ENCODE data around the gene PRKAG2.

PRKAG2 gene

GRCh38 chr7:151861881-151862280 is 15.0 kb downstream of the PRKAG2 start:
- Histone ChIP-seq H2BK15ac (ENCODE audit: low read length) (no peak overlapping the region), H2AFZ (ENCODE audit: low read length) (no peak overlapping the region), H3K9me3 (replicated peaks in 1 of 2; ENCODE audit: control insufficient read depth in 2 of 2, insufficient read depth in 1 of 2, low read depth in 1 of 2, low read length in 2 of 2) (no peaks in the 10 kb centered on the region), H3K4me1 (ENCODE audit: control insufficient read depth in 2 of 2, insufficient read depth in 1 of 2, low read depth in 1 of 2, low read length in 2 of 2) (no peaks in the 10 kb centered on the region), H3K27me3 (ENCODE audit: control insufficient read depth in 3 of 3, insufficient read depth in 3 of 3, low read depth in 1 of 3, low read length in 3 of 3) (peaks cover 0 to 26% (median 0%) of the 10 kb centered on the region in 3 experiments), H2BK12ac (ENCODE audit: low read length) (no peak overlapping the region), H3K4ac (ENCODE audit: low read length) (no peak overlapping the region), H2BK5ac (ENCODE audit: low read length) (no peak overlapping the region), H3K18ac (ENCODE audit: low read length) (no peak overlapping the region), H2AK5ac (ENCODE audit: low read depth, low read length) (peak overlapping the region; percentile 40), H3K27ac (replicated peaks; ENCODE audit: low read length) (no peak overlapping the region), H3K4me3 (ENCODE audit: low read length in 2 of 2) (no peak overlapping the region), H3K4me2 (ENCODE audit: insufficient read depth, low read length, poor library complexity, severe bottlenecking) (no peak overlapping the region), H4K8ac (ENCODE audit: low read depth, low read length) (no peak overlapping the region), H2BK120ac (ENCODE audit: low read depth, low read length) (no peak overlapping the region), H3K9ac (ENCODE audit: low read depth, low read length, poor library complexity) (no peak overlapping the region), H4K91ac (ENCODE audit: low read depth, low read length, poor library complexity) (no peak overlapping the region), H3K79me1 (ENCODE audit: low read depth, low read length) (no peaks in the 10 kb centered on the region), H3K14ac (ENCODE audit: low read length) (no peak overlapping the region), H3K23ac (ENCODE audit: low read depth, low read length, poor library complexity) (no peak overlapping the region), H3K36me3 (replicated peaks in 1 of 2; ENCODE audit: control insufficient read depth in 2 of 2, insufficient read depth in 2 of 2, low read length in 2 of 2) (no peaks in the 10 kb centered on the region)
- no peak for DNase-seq (ENCODE audit: low spot score)
- no CpG with 5 or more reads among the region's 9 CpGs for WGBS, 2 donors (ENCODE audit: extremely low coverage in 2 of 2, insufficient read length in 2 of 2, insufficient replicate concordance in 1 of 2)

GRCh38 chr7:151860771-151861170 is 16.1 kb downstream of the PRKAG2 start:
- Histone ChIP-seq H2BK120ac (ENCODE audit: low read depth, low read length) (no peak overlapping the region), H3K27ac (replicated peaks; ENCODE audit: low read length) (no peak overlapping the region), H3K9me3 (replicated peaks in 1 of 2; ENCODE audit: control insufficient read depth in 2 of 2, insufficient read depth in 1 of 2, low read depth in 1 of 2, low read length in 2 of 2) (no peaks in the 10 kb centered on the region), H3K27me3 (ENCODE audit: control insufficient read depth in 3 of 3, insufficient read depth in 3 of 3, low read depth in 1 of 3, low read length in 3 of 3) (peaks cover 0 to 36% (median 0%) of the 10 kb centered on the region in 3 experiments), H2AK5ac (ENCODE audit: low read depth, low read length) (no peak overlapping the region), H3K4me3 (ENCODE audit: low read length in 2 of 2) (no peak overlapping the region), H4K91ac (ENCODE audit: low read depth, low read length, poor library complexity) (no peak overlapping the region), H2AFZ (ENCODE audit: low read length) (no peak overlapping the region), H3K9ac (ENCODE audit: low read depth, low read length, poor library complexity) (no peak overlapping the region), H3K23ac (ENCODE audit: low read depth, low read length, poor library complexity) (no peak overlapping the region), H3K4me2 (ENCODE audit: insufficient read depth, low read length, poor library complexity, severe bottlenecking) (no peak overlapping the region), H3K79me1 (ENCODE audit: low read depth, low read length) (no peaks in the 10 kb centered on the region), H3K4ac (ENCODE audit: low read length) (no peak overlapping the region), H2BK12ac (ENCODE audit: low read length) (no peak overlapping the region), H3K36me3 (replicated peaks in 1 of 2; ENCODE audit: control insufficient read depth in 2 of 2, insufficient read depth in 2 of 2, low read length in 2 of 2) (no peaks in the 10 kb centered on the region), H3K18ac (ENCODE audit: low read length) (no peak overlapping the region), H3K4me1 (ENCODE audit: control insufficient read depth in 2 of 2, insufficient read depth in 1 of 2, low read depth in 1 of 2, low read length in 2 of 2) (no peaks in the 10 kb centered on the region), H3K14ac (ENCODE audit: low read length) (no peak overlapping the region), H2BK5ac (ENCODE audit: low read length) (no peak overlapping the region), H2BK15ac (ENCODE audit: low read length) (no peak overlapping the region), H4K8ac (ENCODE audit: low read depth, low read length) (no peak overlapping the region)
- no CpG with 5 or more reads among the region's 5 CpGs for WGBS, 2 donors (ENCODE audit: extremely low coverage in 2 of 2, insufficient read length in 2 of 2, insufficient replicate concordance in 1 of 2)
- DNase-seq (ENCODE audit: low spot score) = no peak

- no peak overlapping the region for H2BK15ac ChIP-seq (ENCODE audit: low read length)
- H3K4me2 ChIP-seq (ENCODE audit: insufficient read depth, low read length, poor library complexity, severe bottlenecking) = no peak overlapping the region
- DNase-seq (ENCODE audit: low spot score) = no peak
- H3K27ac ChIP-seq (replicated peaks; ENCODE audit: low read length) = no peak overlapping the region
- H2AK5ac ChIP-seq (ENCODE audit: low read depth, low read length) = no peak overlapping the region
- no peak overlapping the region for H2BK5ac ChIP-seq (ENCODE audit: low read length)
- no peak overlapping the region for H3K9ac ChIP-seq (ENCODE audit: low read depth, low read length, poor library complexity)
- WGBS, 2 donors (ENCODE audit: extremely low coverage in 2 of 2, insufficient read length in 2 of 2, insufficient replicate concordance in 1 of 2) = no CpG with 5 or more reads among the region's 15 CpGs
- H3K14ac ChIP-seq (ENCODE audit: low read length) = no peak overlapping the region
- H3K18ac ChIP-seq (ENCODE audit: low read length) = no peak overlapping the region
- H3K79me1 ChIP-seq (ENCODE audit: low read depth, low read length) = no peaks in the 10 kb centered on the region
- no peaks in the 10 kb centered on the region for H3K36me3 ChIP-seq (replicated peaks in 1 of 2; ENCODE audit: control insufficient read depth in 2 of 2, insufficient read depth in 2 of 2, low read length in 2 of 2)
- H3K4ac ChIP-seq (ENCODE audit: low read length) = no peak overlapping the region
- no peak overlapping the region for H4K91ac ChIP-seq (ENCODE audit: low read depth, low read length, poor library complexity)
- H4K8ac ChIP-seq (ENCODE audit: low read depth, low read length) = no peak overlapping the region
- no peak overlapping the region for H2BK12ac ChIP-seq (ENCODE audit: low read length)
- H3K4me1 ChIP-seq (ENCODE audit: control insufficient read depth in 2 of 2, insufficient read depth in 1 of 2, low read depth in 1 of 2, low read length in 2 of 2) = no peaks in the 10 kb centered on the region
- H3K23ac ChIP-seq (ENCODE audit: low read depth, low read length, poor library complexity) = peak overlapping the region; percentile 36
- no peaks in the 10 kb centered on the region for H3K9me3 ChIP-seq (replicated peaks in 1 of 2; ENCODE audit: control insufficient read depth in 2 of 2, insufficient read depth in 1 of 2, low read depth in 1 of 2, low read length in 2 of 2)
- H2BK120ac ChIP-seq (ENCODE audit: low read depth, low read length) = no peak overlapping the region
- H2AFZ ChIP-seq (ENCODE audit: low read length) = no peak overlapping the region
- H3K27me3 ChIP-seq (ENCODE audit: control insufficient read depth in 3 of 3, insufficient read depth in 3 of 3, low read depth in 1 of 3, low read length in 3 of 3) = peaks cover 0 to 37% (median 0%) of the 10 kb centered on the region in 3 experiments
- H3K4me3 ChIP-seq (ENCODE audit: low read length in 2 of 2) = no peak overlapping the region
Measured at GRCh38 chr7:151859948-151860685, 16.8 kb downstream of the PRKAG2 start.

GRCh38 chr7:151859111-151859947 is 17.6 kb downstream of the PRKAG2 start:
- no peak overlapping the region for H3K4me3 ChIP-seq (ENCODE audit: low read length in 2 of 2)
- H2BK12ac ChIP-seq (ENCODE audit: low read length) = no peak overlapping the region
- H3K9ac ChIP-seq (ENCODE audit: low read depth, low read length, poor library complexity) = peak overlapping the region; percentile 60
- H2AK5ac ChIP-seq (ENCODE audit: low read depth, low read length) = no peak overlapping the region
- no peak overlapping the region for H3K4ac ChIP-seq (ENCODE audit: low read length)
- no peak overlapping the region for H2BK15ac ChIP-seq (ENCODE audit: low read length)
- H4K8ac ChIP-seq (ENCODE audit: low read depth, low read length) = no peak overlapping the region
- H3K36me3 ChIP-seq (replicated peaks in 1 of 2; ENCODE audit: control insufficient read depth in 2 of 2, insufficient read depth in 2 of 2, low read length in 2 of 2) = no peaks in the 10 kb centered on the region
- whole genome bisulfite sequencing, 2 donors (ENCODE audit: extremely low coverage in 2 of 2, insufficient read length in 2 of 2, insufficient replicate concordance in 1 of 2) = no CpG with 5 or more reads among the region's 28 CpGs
- no peak overlapping the region for H2AFZ ChIP-seq (ENCODE audit: low read length)
- peaks cover 0 to 41% (median 0%) of the 10 kb centered on the region in 3 experiments for H3K27me3 ChIP-seq (ENCODE audit: control insufficient read depth in 3 of 3, insufficient read depth in 3 of 3, low read depth in 1 of 3, low read length in 3 of 3)
- no peak overlapping the region for H2BK120ac ChIP-seq (ENCODE audit: low read depth, low read length)
- peaks cover under 1 to 4% of the 10 kb centered on the region in 2 donors for H3K4me1 ChIP-seq (ENCODE audit: control insufficient read depth in 2 of 2, insufficient read depth in 1 of 2, low read depth in 1 of 2, low read length in 2 of 2)
- no peak overlapping the region for H3K4me2 ChIP-seq (ENCODE audit: insufficient read depth, low read length, poor library complexity, severe bottlenecking)
- H3K79me1 ChIP-seq (ENCODE audit: low read depth, low read length) = no peaks in the 10 kb centered on the region
- no peak for DNase-seq (ENCODE audit: low spot score)
- no peak overlapping the region for H3K14ac ChIP-seq (ENCODE audit: low read length)
- peak overlapping the region; percentile 21 for H3K23ac ChIP-seq (ENCODE audit: low read depth, low read length, poor library complexity)
- no peaks in the 10 kb centered on the region for H3K9me3 ChIP-seq (replicated peaks in 1 of 2; ENCODE audit: control insufficient read depth in 2 of 2, insufficient read depth in 1 of 2, low read depth in 1 of 2, low read length in 2 of 2)
- H2BK5ac ChIP-seq (ENCODE audit: low read length) = no peak overlapping the region
- H3K18ac ChIP-seq (ENCODE audit: low read length) = no peak overlapping the region
- H3K27ac ChIP-seq (replicated peaks; ENCODE audit: low read length) = no peak overlapping the region
- H4K91ac ChIP-seq (ENCODE audit: low read depth, low read length, poor library complexity) = no peak overlapping the region
